ENCODE measurements around the gene LTN1.

The LTN1 gene

DNA sequence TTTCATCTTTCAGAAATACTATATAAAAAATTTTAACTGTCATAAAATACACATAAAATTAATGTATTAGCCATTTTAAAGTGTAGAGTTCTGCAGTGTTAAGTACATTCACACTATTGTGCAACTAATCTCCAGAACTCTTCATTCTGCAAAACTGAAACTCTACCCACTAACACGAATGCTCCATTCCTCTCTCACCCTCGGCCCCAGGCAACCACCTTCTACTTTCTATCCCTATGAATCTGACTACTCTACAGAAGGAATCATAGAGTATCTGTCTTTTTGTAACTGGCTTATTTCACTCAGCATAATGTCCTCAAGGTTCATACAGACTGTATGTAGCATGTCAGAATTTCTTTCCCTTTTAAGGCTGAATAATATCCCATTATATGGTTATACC is 43.4 kb downstream of the LTN1 start:
- TF ChIP-seq, protein P1, sequence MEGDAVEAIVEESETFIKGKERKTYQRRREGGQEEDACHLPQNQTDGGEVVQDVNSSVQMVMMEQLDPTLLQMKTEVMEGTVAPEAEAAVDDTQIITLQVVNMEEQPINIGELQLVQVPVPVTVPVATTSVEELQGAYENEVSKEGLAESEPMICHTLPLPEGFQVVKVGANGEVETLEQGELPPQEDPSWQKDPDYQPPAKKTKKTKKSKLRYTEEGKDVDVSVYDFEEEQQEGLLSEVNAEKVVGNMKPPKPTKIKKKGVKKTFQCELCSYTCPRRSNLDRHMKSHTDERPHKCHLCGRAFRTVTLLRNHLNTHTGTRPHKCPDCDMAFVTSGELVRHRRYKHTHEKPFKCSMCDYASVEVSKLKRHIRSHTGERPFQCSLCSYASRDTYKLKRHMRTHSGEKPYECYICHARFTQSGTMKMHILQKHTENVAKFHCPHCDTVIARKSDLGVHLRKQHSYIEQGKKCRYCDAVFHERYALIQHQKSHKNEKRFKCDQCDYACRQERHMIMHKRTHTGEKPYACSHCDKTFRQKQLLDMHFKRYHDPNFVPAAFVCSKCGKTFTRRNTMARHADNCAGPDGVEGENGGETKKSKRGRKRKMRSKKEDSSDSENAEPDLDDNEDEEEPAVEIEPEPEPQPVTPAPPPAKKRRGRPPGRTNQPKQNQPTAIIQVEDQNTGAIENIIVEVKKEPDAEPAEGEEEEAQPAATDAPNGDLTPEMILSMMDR (IDR thresholded peaks at IDR 0.05; ENCODE audit: low read depth, low read length, missing control alignments): no peak
- H3K4me3 ChIP-seq (ENCODE audit: low read depth, low read length): no peak overlapping the region
- no peak for DNase-seq (ENCODE audit: low read depth)

DNA sequence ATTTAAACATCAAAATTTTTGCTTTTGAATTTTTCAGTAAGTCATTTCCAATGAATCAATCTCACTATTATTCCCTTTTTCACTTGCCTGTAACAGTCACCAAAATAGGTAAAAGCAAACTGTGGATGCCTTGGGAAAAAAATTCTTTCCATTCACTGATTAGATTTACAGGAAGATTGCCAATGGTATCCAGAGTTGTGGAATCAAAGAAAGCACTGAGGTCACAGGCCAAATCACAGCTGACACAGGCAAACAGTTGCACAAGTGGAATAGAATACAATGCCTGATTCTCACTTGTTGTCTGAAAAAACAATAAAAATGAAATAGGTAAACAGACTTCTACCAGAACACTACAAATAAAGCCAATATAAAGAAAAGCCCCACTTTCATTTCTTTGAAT is 48.4 kb downstream of the LTN1 start:
- H3K4me3 ChIP-seq (ENCODE audit: low read depth, low read length): no peak overlapping the region
- TF ChIP-seq, protein P1 (IDR thresholded peaks at IDR 0.05; ENCODE audit: low read depth, low read length, missing control alignments): no peak

DNA sequence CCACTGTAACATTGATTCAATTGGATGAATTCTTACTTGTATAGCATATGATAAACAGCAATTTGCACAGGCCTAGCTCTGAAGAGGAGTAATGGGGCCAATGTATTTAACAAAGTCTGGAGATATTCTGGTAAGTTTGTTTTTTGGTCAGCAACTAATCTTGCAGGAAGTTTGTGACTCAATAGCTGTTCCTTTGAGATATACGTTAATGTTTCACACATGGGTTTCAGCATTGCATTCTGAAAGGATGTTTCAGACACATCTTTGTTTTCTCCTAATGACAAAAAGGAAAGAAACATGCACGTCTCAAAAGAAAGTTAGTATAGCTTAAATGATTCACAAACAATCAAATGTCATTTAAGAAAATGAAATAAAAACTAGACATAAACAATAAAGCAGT is 49.0 kb downstream of the LTN1 start:
- no peak overlapping the region for H3K4me3 ChIP-seq (ENCODE audit: low read depth, low read length)
- DNase-seq (ENCODE audit: low read depth): no peak
- TF ChIP-seq, protein P1 (IDR thresholded peaks at IDR 0.05; ENCODE audit: low read depth, low read length, missing control alignments): no peak

More for the DNA sequence above, 48.4 kb downstream of the LTN1 start:
- DNase-seq (ENCODE audit: low read depth): no peak

DNA sequence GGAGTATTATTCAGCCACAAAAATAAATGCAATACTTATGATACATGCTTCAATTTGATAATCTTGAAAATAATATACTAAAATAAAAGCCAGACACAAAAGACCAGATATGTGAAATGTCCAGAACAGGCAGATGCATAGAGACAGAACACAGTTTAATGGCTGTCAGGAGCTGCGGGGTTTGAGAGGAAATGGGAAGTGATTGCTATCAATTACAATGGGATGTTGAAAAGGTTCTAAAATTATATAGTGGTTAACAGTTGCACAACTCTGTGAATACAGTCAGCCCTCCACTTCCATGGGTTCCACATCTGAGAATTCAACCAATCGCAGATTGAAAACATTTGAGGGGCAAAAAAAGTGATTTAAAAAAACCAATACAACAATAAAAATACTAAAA is 54.0 kb downstream of the LTN1 start:
- TF ChIP-seq, protein P1 (IDR thresholded peaks at IDR 0.05; ENCODE audit: low read depth, low read length, missing control alignments): no peak
- no peak overlapping the region for H3K4me3 ChIP-seq (ENCODE audit: low read depth, low read length)
- DNase-seq (ENCODE audit: low read depth): no peak

DNA sequence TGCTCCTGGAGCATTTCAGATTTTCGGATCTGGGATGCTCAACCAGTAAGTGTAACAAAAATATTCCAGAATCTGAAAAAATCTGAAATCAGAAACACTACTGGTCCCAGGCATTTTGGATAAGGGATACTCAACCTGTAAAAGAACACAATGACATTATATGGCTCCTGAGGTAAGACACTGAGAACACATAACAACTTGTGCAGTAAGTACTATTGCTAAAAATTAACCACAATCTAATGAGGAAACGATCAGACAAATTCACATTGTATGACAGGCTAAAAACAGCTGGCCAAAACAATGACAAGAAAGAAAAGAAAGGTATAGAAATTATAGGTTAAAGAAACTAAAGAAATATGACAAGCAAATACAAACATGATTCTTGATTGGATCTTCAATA is 54.9 kb downstream of the LTN1 start:
- no peak for DNase-seq (ENCODE audit: low read depth)
- TF ChIP-seq, protein P1 (IDR thresholded peaks at IDR 0.05; ENCODE audit: low read depth, low read length, missing control alignments): no peak
- H3K4me3 ChIP-seq (ENCODE audit: low read depth, low read length): no peak overlapping the region

DNA sequence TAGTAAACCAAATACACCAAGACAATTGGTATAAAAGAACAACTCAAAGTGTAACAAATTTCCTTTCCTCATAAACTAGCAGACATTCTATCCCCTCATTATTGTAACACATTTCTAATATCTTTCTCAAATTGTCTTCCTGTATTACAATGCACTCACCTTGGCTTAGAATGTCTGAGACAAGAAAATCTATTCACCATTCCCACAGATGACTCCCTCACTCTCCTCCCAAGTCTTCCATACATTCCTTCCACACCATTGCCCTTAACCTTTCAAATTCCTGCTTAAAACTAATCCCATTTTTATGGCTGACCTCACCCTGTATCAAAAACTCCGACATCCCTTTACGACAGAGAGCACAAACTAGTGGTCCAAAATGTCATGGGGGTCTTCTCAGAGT is 56.0 kb downstream of the LTN1 start:
- H3K4me3 ChIP-seq (ENCODE audit: low read depth, low read length): no peak overlapping the region
- TF ChIP-seq, protein P1 (IDR thresholded peaks at IDR 0.05; ENCODE audit: low read depth, low read length, missing control alignments): no peak
- no peak for DNase-seq (ENCODE audit: low read depth)

DNA sequence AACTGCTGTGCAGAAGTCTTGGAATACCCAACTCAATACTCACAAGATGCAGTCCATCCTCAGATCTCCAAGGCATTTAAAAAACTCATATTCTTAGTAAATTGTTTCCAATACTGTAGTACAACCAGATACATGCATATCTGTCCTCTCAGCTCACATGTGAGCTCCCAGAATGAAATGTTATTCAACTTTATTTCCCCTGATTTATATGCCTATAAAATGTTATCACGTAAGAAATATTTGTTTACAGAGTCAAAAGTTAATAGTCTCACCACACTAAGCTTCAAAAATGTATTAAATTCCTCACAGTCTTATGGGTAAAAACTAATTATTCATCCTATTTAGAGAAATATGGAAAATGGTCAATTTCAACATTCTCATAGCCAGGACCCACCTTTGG is 56.6 kb downstream of the LTN1 start:
- DNase-seq (ENCODE audit: low read depth): no peak
- H3K4me3 ChIP-seq (ENCODE audit: low read depth, low read length): no peak overlapping the region
- TF ChIP-seq, protein P1 (IDR thresholded peaks at IDR 0.05; ENCODE audit: low read depth, low read length, missing control alignments): no peak

Measured in GM12864 (cell line).